Stomach smooth muscle (tissue), 2 donors: ENCODE results near the gene RNF215.

Experiments
- H3K27ac ChIP-seq: one replicate; pipeline ENCODE4 v1.7.0; 2013; ENCODE audit warnings: mild to moderate bottlenecking, low read length, inconsistent platforms
- H3K27me3 ChIP-seq, 2 donors: one replicate each; pipeline ENCODE4 v1.7.0; 2013; ENCODE audit warnings: low read length in 2 of 2; ENCODE audit not compliant: insufficient read depth in 2 of 2, control insufficient read depth in 1 of 2
- H3K36me3 ChIP-seq, 2 donors: one replicate each; pipeline ENCODE4 v1.7.0; 2013; ENCODE audit warnings: low read length in 2 of 2; ENCODE audit not compliant: control insufficient read depth in 2 of 2, insufficient read depth in 2 of 2
- H3K4me1 ChIP-seq: one replicate; pipeline ENCODE4 v1.7.0; 2013; ENCODE audit warnings: low read length; ENCODE audit not compliant: control insufficient read depth, insufficient read depth
- H3K4me3 ChIP-seq, 2 donors: one replicate each; pipeline ENCODE4 v1.7.0; 2013; ENCODE audit warnings: low read length in 2 of 2
- H3K9ac ChIP-seq, 2 donors: one replicate each; pipeline ENCODE4 v1.7.0; 2013; ENCODE audit warnings: low read length in 2 of 2, mild to moderate bottlenecking in 1 of 2
- H3K9me3 ChIP-seq, 2 donors: one replicate each; pipeline ENCODE4 v1.7.0; 2013; ENCODE audit warnings: low read length in 2 of 2; ENCODE audit not compliant: control insufficient read depth in 2 of 2
- donor health status: healthy.
- donor health status: Pancreatic carcinoma.

The RNF215 gene

GRCh38 chr22:30373331-30374325, 13.6 kb downstream of the RNF215 start:
- H3K27me3 ChIP-seq, result no peaks in the 10 kb centered on the region
- no peaks in the 10 kb centered on the region for H3K9me3 ChIP-seq
- H3K4me3 ChIP-seq, result no peak overlapping the region
- H3K4me1 ChIP-seq, result no peaks in the 10 kb centered on the region
- H3K27ac ChIP-seq, result no peak overlapping the region
- no peak overlapping the region for H3K9ac ChIP-seq
- H3K36me3 ChIP-seq, result no peaks in the 10 kb centered on the region

- no peaks in the 10 kb centered on the region for H3K9me3 ChIP-seq
- H3K36me3 ChIP-seq, result no peaks in the 10 kb centered on the region
- no peak overlapping the region for H3K4me3 ChIP-seq
- H3K4me1 ChIP-seq, result no peaks in the 10 kb centered on the region
- no peak overlapping the region for H3K9ac ChIP-seq
- H3K27ac ChIP-seq, result no peak overlapping the region
- no peaks in the 10 kb centered on the region for H3K27me3 ChIP-seq
Measured at GRCh38 chr22:30372915-30373314, 14.3 kb downstream of the RNF215 start.

- Histone ChIP-seq H3K9me3 (no peaks in the 10 kb centered on the region), H3K27ac (no peak overlapping the region), H3K4me1 (no peaks in the 10 kb centered on the region), H3K4me3 (no peak overlapping the region), H3K27me3 (no peaks in the 10 kb centered on the region), H3K36me3 (no peaks in the 10 kb centered on the region), H3K9ac (no peak overlapping the region)
Measured at GRCh38 chr22:30371981-30372380, 15.2 kb downstream of the RNF215 start.

- H3K36me3 ChIP-seq, result no peaks in the 10 kb centered on the region
- no peak overlapping the region for H3K4me3 ChIP-seq
- no peaks in the 10 kb centered on the region for H3K9me3 ChIP-seq
- H3K27me3 ChIP-seq, result no peaks in the 10 kb centered on the region
- H3K27ac ChIP-seq, result no peak overlapping the region
- no peaks in the 10 kb centered on the region for H3K4me1 ChIP-seq
- H3K9ac ChIP-seq, result no peak overlapping the region
Measured at GRCh38 chr22:30371321-30371720, 15.9 kb downstream of the RNF215 start.

GRCh38 chr22:30370641-30371230, 16.5 kb downstream of the RNF215 start:
- Histone ChIP-seq H3K9ac (no peak overlapping the region), H3K27me3 (no peaks in the 10 kb centered on the region), H3K4me3 (no peak overlapping the region), H3K36me3 (no peaks in the 10 kb centered on the region), H3K27ac (no peak overlapping the region), H3K9me3 (no peaks in the 10 kb centered on the region), H3K4me1 (no peaks in the 10 kb centered on the region)

GRCh38 chr22:30368420-30368819, 18.8 kb downstream of the RNF215 start:
- Histone ChIP-seq H3K9ac (no peak overlapping the region), H3K9me3 (no peaks in the 10 kb centered on the region), H3K27me3 (no peaks in the 10 kb centered on the region), H3K4me1 (no peaks in the 10 kb centered on the region), H3K4me3 (no peak overlapping the region), H3K36me3 (no peaks in the 10 kb centered on the region), H3K27ac (no peak overlapping the region)

GRCh38 chr22:30365891-30366290, 21.3 kb downstream of the RNF215 start:
- Histone ChIP-seq H3K4me3 (no peak overlapping the region), H3K4me1 (no peaks in the 10 kb centered on the region)

GRCh38 chr22:30362651-30363281, 24.4 kb downstream of the RNF215 start:
- H3K9ac ChIP-seq, result no peak overlapping the region

More at GRCh38 chr22:30365891-30366290, 21.3 kb downstream of the RNF215 start:
- H3K9me3 ChIP-seq, result no peaks in the 10 kb centered on the region
- no peaks in the 10 kb centered on the region for H3K36me3 ChIP-seq
- no peaks in the 10 kb centered on the region for H3K27me3 ChIP-seq
- H3K27ac ChIP-seq, result no peak overlapping the region
- H3K9ac ChIP-seq, result no peak overlapping the region

GRCh38 chr22:30361916-30362650, 25.1 kb downstream of the RNF215 start:
- Histone ChIP-seq H3K27me3 (no peaks in the 10 kb centered on the region), H3K27ac (no peak overlapping the region), H3K9me3 (no peaks in the 10 kb centered on the region), H3K4me3 (no peak overlapping the region), H3K4me1 (peaks cover 3% of the 10 kb centered on the region), H3K9ac (no peak overlapping the region), H3K36me3 (no peaks in the 10 kb centered on the region)

More at GRCh38 chr22:30362651-30363281, 24.4 kb downstream of the RNF215 start:
- Histone ChIP-seq H3K4me3 (no peak overlapping the region), H3K36me3 (no peaks in the 10 kb centered on the region), H3K4me1 (no peaks in the 10 kb centered on the region), H3K27me3 (no peaks in the 10 kb centered on the region), H3K9me3 (no peaks in the 10 kb centered on the region), H3K27ac (no peak overlapping the region)

- H3K27ac ChIP-seq, result no peak overlapping the region
- no peak overlapping the region for H3K9ac ChIP-seq
- no peaks in the 10 kb centered on the region for H3K27me3 ChIP-seq
- H3K9me3 ChIP-seq, result no peaks in the 10 kb centered on the region
- no peak overlapping the region for H3K4me3 ChIP-seq
- peaks cover 30% of the 10 kb centered on the region for H3K4me1 ChIP-seq
- H3K36me3 ChIP-seq, result peaks cover 0 to 4% of the 10 kb centered on the region in 2 donors
Measured at GRCh38 chr22:30358541-30358940, 28.7 kb downstream of the RNF215 start.
